Suprapubic skin (tissue), 4 donors: Measurements from ENCODE around the gene SORCS3. TPM values are rescaled to one million over a fixed set of nuclear protein-coding genes. Genes with fewer than 3 reads are reported as not detected.

Source experiments
- DNase-seq, 2 donors: peaks; one replicate each; pipeline ENCODE4 v3.0.0-alpha.2; 2019; ENCODE audit warnings: low spot score in 2 of 2
- H3K27ac ChIP-seq: fragments of 200-600 bp; sonication (generic); one replicate; pipeline ENCODE4 v1.5.1; 2019
- H3K27me3 ChIP-seq: fragments of 200-600 bp; sonication (generic); one replicate; pipeline ENCODE4 v1.5.1; 2019
- H3K36me3 ChIP-seq: fragments of 200-600 bp; sonication (generic); one replicate; pipeline ENCODE4 v1.5.1; 2019
- H3K4me1 ChIP-seq: fragments of 200-600 bp; sonication (generic); one replicate; pipeline ENCODE4 v1.5.1; 2019
- H3K4me3 ChIP-seq: fragments of 200-600 bp; sonication (generic); one replicate; pipeline ENCODE4 v1.5.1; 2019; ENCODE audit warnings: mild to moderate bottlenecking
- H3K9me3 ChIP-seq: fragments of 200-600 bp; sonication (generic); one replicate; pipeline ENCODE4 v1.5.1; 2019
- EP300 ChIP-seq: sonication (generic); formaldehyde crosslinking; IDR thresholded peaks from one replicate; pipeline ENCODE4 v1.6.1; 2017; ENCODE audit warnings: antibody characterized with exemption
- POLR2A ChIP-seq, 2 donors: fragments of 450-650 bp; IDR thresholded peaks; one replicate each; pipeline ENCODE4 v1.6.1; 2017; ENCODE audit warnings: antibody characterized with exemption in 2 of 2, mild to moderate bottlenecking in 2 of 2, moderate library complexity in 2 of 2
- POLR2AphosphoS5 ChIP-seq, 3 donors: sonication (generic); formaldehyde crosslinking; IDR thresholded peaks; one replicate each; pipeline ENCODE4 v1.6.1; 2017; ENCODE audit warnings: antibody characterized with exemption in 3 of 3
- WGBS: methylation state at CpG from one replicate; pipeline ENCODE4 v1.1.5; 2018; 5-methylcytosine and 5-hydroxymethylcytosine counted together
- total RNA-seq, 4 donors: library from RNA; depleted of rRNA; stranded (reverse); fragments of >200 nt; gene quantifications; one replicate each; pipeline ENCODE4 v1.1.0, GENCODE V29; 2016
- TF ChIP-seq, protein P1 (sequence below), 2 donors: fragments of 200-600 bp in 1 of 2; fragments of 450-650 bp in 1 of 2; sonication (generic) in 1 of 2; IDR thresholded peaks; one replicate each; pipeline ENCODE4 v1.5.1; 2016 to 2019; ENCODE audit warnings: antibody characterized with exemption in 2 of 2, mild to moderate bottlenecking in 1 of 2, moderate library complexity in 1 of 2

Gene SORCS3
- total RNA-seq, 4 donors from 2014 or later: 0.16 to 0.19 (median 0.18) TPM

DNA sequence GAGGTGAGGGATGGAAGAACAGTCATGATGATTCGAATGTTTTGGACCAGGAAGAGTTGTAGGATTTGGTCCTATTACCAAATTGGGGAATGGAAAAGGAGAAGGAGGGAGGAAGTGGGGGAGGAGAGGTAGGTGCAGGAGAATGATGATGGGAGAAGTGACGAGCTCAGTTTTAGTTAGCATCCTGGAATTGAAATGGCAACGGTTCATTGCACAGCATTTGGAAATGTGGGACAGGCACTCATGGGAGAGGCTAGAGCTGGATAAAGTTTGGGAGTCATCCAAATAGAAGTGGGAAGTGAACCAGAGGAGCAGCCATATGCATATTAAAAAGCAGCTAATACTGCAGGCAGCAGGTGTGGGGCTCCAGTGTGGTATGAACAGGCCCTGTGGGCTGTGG lies 253.6 kb downstream of the SORCS3 start:
- no peak for TF ChIP-seq POLR2AphosphoS5 (IDR thresholded peaks at IDR 0.05)
- TF ChIP-seq POLR2A (IDR thresholded peaks at IDR 0.05): no peak
- TF ChIP-seq, protein P1, sequence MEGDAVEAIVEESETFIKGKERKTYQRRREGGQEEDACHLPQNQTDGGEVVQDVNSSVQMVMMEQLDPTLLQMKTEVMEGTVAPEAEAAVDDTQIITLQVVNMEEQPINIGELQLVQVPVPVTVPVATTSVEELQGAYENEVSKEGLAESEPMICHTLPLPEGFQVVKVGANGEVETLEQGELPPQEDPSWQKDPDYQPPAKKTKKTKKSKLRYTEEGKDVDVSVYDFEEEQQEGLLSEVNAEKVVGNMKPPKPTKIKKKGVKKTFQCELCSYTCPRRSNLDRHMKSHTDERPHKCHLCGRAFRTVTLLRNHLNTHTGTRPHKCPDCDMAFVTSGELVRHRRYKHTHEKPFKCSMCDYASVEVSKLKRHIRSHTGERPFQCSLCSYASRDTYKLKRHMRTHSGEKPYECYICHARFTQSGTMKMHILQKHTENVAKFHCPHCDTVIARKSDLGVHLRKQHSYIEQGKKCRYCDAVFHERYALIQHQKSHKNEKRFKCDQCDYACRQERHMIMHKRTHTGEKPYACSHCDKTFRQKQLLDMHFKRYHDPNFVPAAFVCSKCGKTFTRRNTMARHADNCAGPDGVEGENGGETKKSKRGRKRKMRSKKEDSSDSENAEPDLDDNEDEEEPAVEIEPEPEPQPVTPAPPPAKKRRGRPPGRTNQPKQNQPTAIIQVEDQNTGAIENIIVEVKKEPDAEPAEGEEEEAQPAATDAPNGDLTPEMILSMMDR (IDR thresholded peaks at IDR 0.05): no peak
- TF ChIP-seq EP300: no peak
- Histone ChIP-seq H3K4me3 (no peak overlapping the region), H3K27ac (no peak overlapping the region), H3K27me3 (no peaks in the 10 kb centered on the region), H3K36me3 (no peaks in the 10 kb centered on the region), H3K9me3 (no peaks in the 10 kb centered on the region), H3K4me1 (no peaks in the 10 kb centered on the region)
- WGBS: 51% methylated on average over 3 of the region's 3 CpGs
- no peak for DNase-seq

- TF ChIP-seq POLR2AphosphoS5 (IDR thresholded peaks at IDR 0.05) (no peak), POLR2A (IDR thresholded peaks at IDR 0.05) (no peak), EP300 (no peak)
- TF ChIP-seq, protein P1 (IDR thresholded peaks at IDR 0.05): no peak
- H3K36me3 ChIP-seq: no peaks in the 10 kb centered on the region
- H3K4me3 ChIP-seq: no peak overlapping the region
- DNase-seq: no peak
- H3K27me3 ChIP-seq: no peaks in the 10 kb centered on the region
- no peaks in the 10 kb centered on the region for H3K4me1 ChIP-seq
- H3K27ac ChIP-seq: no peak overlapping the region
- 28% methylated on average over 1 of the region's 1 CpG for WGBS
- no peaks in the 10 kb centered on the region for H3K9me3 ChIP-seq
Measured at GRCh38 chr10:104895541-104895940, 254.5 kb downstream of the SORCS3 start.

DNA sequence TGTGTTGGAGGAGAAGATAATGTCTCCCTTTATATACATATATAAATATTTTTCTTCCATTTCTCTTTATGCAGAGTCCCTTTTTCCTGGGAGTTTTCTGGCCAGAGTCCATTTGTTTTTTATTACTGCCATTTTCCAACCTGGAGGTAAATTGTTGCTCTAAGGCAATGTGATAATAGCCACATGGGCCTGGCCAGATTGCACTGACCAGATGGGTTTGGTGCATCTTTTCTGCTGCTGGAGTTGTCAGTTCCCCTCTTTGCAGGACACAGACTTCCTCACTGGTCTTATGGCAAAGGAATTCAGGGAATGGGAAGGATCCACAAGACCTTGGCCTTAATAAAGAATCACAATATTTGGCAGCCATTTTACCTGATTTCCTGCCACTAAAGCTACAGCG lies 254.9 kb downstream of the SORCS3 start:
- TF ChIP-seq POLR2AphosphoS5 (IDR thresholded peaks at IDR 0.05) (no peak), POLR2A (IDR thresholded peaks at IDR 0.05) (no peak), EP300 (no peak)
- TF ChIP-seq, protein P1 (IDR thresholded peaks at IDR 0.05): no peak
- DNase-seq: no peak
- H3K9me3 ChIP-seq: no peaks in the 10 kb centered on the region

DNA sequence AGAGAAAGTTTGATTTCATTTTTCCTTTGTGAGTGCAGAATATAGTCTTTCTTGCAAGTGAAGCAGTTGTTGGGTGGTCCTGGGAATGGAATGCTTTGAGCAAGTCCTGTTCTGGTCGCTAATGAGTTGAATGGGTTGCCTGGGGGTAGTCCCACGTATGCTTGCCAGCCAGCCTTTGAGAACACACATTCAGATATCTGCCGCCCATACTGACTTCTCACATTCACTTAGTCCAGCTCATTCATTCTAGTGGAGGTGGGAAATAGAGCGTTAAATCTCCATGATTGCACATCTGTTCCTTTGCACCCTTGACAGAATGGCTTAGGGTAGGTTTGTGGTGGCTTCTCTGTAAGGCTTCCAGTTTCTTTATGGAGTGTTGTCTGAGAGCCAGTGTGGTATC lies 256.6 kb downstream of the SORCS3 start:
- Histone ChIP-seq H3K4me3 (no peak overlapping the region), H3K27ac (no peak overlapping the region), H3K9me3 (no peaks in the 10 kb centered on the region), H3K36me3 (no peaks in the 10 kb centered on the region), H3K27me3 (no peaks in the 10 kb centered on the region), H3K4me1 (no peaks in the 10 kb centered on the region)
- no peak for DNase-seq
- TF ChIP-seq, protein P1 (IDR thresholded peaks at IDR 0.05): no peak
- 45% methylated on average over 4 of the region's 4 CpGs for WGBS

More for the DNA sequence above, 254.9 kb downstream of the SORCS3 start:
- no peaks in the 10 kb centered on the region for H3K4me1 ChIP-seq
- no peak overlapping the region for H3K4me3 ChIP-seq
- H3K36me3 ChIP-seq: no peaks in the 10 kb centered on the region
- WGBS: 0% methylated on average over 1 of the region's 1 CpG
- no peak overlapping the region for H3K27ac ChIP-seq
- no peaks in the 10 kb centered on the region for H3K27me3 ChIP-seq

- no peaks in the 10 kb centered on the region for H3K4me1 ChIP-seq
- H3K4me3 ChIP-seq: no peak overlapping the region
- no peaks in the 10 kb centered on the region for H3K36me3 ChIP-seq
- no peaks in the 10 kb centered on the region for H3K9me3 ChIP-seq
- no peak for DNase-seq
- TF ChIP-seq, protein P1 (IDR thresholded peaks at IDR 0.05): no peak
- TF ChIP-seq POLR2A (IDR thresholded peaks at IDR 0.05) (no peak), EP300 (no peak), POLR2AphosphoS5 (IDR thresholded peaks at IDR 0.05) (no peak)
- peaks cover 3% of the 10 kb centered on the region for H3K27me3 ChIP-seq
- no peak overlapping the region for H3K27ac ChIP-seq
Measured at GRCh38 chr10:104899779-104900178, 258.7 kb downstream of the SORCS3 start.
